HG02870 (cell line): ENCODE results near the gene CHURC1.

Experiments
- ATAC-seq: cut with Tn5 transposase; IDR thresholded peaks from one replicate; pipeline ENCODE4 v1.9.1; 2021; ENCODE audit warnings: mild to moderate bottlenecking, moderate library complexity; ENCODE audit not compliant: unreplicated experiment

CHURC1 gene

DNA sequence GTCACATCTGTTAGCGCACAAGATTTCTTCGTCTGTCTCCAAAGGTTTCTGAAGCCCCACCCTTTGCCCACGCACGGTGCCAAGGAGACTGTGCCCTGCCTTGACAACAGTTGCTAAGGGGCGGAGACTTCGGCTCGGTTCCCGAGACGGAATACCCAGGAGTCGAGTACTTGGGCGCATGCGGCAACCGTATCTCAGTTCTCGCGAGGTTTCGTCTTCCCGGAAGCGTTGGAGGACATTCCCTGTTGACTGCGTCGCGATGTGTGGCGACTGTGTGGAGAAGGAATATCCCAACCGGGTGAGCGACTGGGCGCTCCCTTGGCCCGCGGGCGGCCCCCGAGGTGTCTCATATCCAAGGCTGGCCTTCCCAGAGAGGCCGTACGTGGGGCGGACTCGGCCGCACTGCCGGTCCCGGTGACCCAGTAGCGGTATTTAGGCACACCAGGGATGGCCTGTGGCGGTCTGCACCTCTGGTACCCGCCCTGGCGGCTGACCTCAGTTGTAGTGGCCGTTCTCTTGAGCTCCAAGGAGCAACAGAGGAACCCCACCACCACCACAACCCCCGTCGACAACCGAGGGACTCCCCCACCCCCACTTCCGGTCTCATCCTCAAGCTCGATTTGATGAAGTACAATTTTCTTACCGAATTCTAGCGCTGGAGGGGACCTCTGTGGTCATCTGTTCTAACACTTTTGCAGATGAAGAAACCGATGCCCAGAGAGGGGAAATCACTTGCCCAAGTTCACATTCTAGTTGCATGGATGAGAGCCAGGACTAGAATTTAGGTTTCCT is at the start of gene CHURC1:
Gene CHURC1, plus strand, starts transcription at position 219 of the 792 bp plus-strand sequence. Its CDS starts 41 bp downstream, at position 260.
- ATAC-seq: peak; percentile 95

DNA sequence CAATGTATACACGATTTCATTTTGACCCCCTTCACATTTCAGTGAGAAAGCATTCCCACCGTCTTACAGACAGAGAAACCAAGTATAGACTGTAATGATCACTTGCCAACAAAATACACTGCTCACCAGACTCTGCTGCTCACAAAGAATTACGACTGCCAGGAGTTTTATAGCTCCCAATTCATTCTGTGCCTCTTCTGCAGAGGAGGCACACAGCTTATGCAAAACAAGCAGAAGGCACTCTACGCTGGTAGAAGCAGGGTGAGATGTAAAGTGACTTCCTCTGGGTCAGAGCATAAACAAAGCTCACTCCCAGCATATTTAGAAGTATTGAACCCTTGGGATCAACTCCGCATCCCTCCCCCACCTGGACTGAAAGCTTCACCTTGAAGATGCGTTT is 49.1 kb upstream of the CHURC1 start:
- no peak for ATAC-seq

DNA sequence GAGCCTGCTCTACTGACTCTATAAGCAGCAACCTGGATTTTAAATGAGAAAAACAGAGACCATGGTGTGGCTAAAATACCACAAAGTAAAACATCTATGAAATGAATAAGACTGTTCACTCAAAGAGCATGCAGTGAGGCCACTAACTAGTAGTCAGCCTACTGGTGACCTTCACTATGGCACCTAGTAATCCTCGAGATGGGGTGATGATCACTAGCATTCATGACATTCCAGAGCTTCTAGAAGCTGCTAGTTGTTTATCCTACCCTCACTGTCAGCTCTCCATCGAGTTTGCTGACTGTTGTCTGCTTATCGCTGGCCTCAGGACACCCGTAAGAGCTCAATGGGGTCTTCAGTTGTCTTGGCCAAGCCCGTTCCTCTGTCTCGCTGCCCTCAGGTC is 48.3 kb upstream of the CHURC1 start:
- no peak for ATAC-seq

DNA sequence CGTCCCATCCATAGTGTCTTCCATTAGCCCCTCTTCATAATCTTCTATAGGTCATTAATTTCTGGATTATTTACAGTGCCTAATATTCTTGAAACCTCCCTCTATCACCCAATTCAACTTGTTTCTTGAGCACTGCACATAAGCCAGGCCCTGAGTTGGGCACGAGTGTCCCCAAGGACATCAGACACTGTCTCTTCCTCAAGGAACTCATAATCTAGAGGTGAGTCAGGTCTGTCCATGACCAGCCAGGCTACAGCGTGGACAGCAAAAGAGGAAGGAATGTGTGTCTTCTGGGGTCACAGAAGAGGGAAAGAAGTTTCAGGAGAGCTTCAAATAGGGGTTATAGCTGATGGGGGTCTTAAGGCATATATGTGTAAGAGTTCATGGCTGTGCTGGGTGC is 47.1 kb upstream of the CHURC1 start:
- ATAC-seq: no peak

DNA sequence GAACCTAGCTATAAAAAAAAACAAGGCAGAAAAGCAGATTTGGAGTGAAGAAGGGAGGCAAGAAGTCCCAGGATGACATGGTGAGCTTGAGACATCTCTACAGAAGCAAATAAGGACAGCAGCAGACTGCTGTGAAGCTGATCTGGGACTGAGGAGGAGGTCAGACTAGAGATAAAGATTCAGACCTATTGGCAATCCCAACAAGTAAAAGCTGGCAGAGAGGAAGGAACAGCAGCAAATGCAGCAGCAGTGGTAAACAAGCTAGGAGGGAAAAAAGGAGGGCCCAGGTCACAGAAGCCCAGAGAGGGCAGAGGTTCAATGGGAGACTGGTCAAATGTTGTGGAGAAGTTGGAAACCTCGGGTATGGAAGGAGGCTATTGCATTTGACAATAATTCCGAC is 45.9 kb upstream of the CHURC1 start:
- ATAC-seq: no peak

DNA sequence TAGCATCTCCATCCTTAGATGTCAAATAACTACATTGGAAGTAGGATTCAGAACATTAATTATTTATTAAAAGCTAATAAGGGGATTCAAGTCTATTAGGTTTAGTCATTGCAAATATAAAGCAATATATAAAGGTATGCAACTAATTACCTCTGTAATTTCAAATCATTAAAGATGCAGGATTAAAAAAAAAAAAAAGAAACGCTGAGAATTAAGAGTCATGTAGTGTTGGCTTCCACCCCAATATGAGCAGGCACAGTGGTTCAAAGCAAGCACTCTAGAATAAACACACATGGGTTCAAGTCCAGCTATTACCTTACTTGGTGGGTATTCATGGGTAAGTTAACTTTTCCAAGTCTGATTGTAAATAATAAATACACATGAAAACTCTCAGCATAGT is 45.4 kb upstream of the CHURC1 start:
- ATAC-seq: no peak

DNA sequence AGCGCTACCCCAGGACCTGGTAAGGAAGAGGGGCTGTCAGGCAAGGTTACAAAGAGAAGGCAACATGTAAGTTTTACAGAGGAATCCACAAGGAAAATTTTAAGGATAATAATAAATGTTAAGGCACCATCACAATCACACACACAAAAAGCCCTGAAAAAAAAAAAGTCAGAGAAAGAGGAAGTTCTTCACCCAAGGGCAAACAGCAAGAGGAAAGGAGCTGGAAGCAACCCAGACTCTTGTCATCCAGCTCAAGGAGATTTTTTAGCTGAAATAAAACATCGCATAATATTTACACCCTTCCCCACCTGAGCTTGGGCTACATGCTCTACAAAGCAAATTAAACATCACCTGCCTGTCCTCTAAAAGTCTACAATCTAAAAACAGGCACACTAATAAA is 44.1 kb upstream of the CHURC1 start:
- ATAC-seq: no peak

DNA sequence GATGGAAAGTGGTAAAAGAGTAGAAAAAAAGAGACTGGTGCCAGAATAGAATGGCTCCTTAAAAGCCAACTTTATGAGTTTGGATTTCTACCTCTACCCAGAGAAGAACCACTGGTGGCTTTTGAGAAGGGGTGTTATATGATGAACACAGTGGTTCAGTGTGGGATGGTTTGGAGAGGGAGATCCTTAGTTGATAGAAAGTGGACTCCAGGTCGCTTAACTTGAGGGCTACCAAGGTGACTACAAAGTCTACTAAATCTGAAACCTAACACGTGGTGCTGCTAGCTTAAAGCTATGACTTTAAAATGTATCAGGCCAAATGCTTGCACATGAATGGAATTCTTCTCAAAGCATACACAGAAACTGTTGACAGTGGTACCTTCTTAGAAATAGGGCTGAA is 42.9 kb upstream of the CHURC1 start:
- no peak for ATAC-seq

DNA sequence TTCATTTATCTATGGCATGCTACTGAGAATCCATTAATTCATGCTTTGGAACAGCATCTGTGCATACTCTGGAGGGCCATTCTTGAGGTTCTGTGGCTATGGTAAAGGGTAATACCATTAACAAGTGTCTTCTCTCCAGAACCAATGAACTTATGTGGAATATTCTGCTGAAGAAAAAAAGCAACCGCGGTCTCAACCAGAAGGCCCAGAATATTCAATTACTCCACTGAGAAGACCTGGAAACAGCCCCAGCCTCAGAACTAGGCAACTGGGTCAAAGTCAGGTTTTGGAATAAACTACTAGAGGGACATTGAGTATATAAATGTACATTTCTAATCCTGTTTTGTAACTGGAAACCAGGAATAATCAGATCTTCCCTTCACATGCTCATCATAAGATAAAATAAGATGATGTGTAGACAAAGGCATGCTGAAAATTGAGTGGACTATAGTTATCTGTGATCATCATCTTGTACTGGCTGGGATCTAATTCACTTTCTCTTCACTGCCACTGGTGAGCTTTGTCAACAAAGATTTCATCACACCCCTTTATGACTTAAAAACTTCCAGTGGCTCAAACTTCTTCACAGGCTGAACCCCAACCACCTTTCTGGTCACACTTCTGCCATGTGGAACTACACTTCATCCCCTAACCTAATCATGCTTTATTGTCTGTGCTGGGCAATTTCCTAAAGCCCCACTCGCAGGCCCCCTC is 40.6 kb upstream of the CHURC1 start:
- no peak for ATAC-seq

DNA sequence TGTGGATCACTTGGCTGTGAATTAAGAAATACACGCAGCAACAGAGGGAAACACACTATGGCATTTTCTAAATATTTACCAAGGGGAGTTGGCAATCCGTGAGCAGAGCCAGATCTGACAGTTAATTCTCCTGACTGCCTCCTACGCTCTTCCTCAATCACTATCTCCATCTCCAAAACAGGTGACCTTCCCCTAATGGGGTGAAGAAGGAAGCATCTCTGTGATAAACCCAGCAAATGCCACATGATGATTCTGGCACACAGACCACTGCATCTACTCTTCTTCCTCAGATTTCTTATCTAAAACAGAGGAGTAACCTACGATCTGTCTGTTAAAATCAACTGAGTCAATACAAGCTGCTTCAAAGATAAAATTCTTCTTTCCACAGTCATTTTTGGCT is 38.9 kb upstream of the CHURC1 start:
- no peak for ATAC-seq

DNA sequence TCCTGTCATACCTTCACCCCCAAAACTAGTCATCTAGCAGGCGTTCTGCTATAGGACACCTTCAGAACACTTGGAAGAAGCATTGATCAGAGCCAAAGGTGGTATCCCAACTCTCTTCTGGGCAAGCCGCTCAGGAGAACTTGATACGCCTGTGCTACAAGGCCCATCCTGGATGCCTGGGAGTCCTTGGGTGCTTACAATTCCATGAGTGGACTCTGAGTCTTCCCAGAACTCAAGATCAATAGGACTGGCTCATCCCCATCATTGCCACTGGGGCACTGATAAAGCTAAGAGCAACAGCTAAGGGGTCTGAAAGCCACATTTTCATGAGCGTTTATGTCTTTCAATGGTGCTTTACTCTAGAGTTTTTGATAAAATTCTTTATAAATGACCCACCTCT is 36.4 kb upstream of the CHURC1 start:
- no peak for ATAC-seq

DNA sequence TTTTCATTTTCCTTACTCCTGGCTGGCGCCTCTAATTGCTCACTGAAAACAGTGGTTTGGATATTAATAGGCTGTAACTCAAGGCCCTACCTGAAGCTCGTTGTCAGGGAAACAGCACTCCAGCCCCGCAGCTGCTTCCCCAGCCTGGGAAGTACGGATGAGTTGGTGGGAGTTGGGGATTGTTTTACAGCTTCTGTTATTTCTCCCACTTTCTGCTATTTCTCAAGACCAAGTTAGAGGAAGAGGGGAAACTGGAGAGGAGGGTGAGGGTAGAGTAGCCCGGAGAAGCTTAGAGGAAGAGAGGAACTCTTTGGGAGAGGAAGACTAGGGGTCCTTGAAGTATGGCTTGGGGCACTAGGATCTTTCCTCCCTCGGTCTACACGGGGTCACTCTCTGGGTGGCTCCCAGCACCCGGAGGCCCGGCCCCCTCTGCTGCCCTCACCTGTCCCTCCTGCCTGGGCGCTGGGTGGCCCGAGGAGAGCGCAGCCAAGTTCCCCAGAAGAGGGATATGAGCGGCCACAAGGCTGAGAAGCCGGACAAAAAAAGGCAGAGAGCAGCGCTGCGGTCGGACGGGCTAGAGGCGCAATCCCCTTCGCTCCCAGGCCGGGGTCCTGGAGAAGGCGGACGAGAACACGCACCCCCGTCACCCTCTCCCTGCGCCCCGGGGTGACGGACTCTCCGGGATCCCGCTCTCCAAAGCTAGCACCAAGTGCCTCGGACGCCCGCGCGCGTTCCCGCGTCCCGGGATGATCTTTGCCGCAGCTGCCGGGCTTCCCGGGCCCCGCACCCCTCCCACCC is 35.2 kb upstream of the CHURC1 start:
- no peak for ATAC-seq

DNA sequence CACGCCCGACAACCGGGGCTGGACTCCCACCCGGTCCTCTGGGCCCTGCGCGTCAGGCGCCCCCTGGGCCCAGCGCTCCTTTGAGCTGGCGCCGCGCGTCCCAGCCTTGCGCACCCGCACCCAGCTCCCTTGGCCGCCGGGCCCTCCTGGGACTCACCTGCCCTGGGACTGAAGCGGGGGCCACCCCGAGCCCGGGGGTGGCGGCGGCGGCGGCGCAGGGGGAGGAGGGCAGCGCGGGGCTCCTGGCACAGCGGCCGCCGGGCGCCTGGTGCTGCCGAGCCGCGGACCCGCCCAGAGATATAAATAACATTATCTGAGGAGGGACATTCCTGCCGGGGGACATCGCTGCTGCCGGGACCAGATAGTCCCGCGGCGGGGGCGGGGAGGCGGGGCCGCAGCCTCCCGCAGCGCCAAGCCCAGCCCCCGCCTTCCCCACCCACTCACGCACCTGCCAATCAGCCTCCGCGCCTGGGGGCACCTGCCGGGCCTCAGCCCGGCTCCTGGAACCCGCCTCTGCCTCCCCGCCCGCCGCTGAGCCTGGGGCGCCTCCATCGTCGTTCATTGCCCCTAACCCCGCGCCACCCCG is 34.5 kb upstream of the CHURC1 start, which contains the start of gene SPTB:
Gene SPTB, minus strand, starts transcription at position 273 of the 586 bp plus-strand sequence. CDS start 56,813 bp downstream, outside the sequence.
- ATAC-seq: no peak

DNA sequence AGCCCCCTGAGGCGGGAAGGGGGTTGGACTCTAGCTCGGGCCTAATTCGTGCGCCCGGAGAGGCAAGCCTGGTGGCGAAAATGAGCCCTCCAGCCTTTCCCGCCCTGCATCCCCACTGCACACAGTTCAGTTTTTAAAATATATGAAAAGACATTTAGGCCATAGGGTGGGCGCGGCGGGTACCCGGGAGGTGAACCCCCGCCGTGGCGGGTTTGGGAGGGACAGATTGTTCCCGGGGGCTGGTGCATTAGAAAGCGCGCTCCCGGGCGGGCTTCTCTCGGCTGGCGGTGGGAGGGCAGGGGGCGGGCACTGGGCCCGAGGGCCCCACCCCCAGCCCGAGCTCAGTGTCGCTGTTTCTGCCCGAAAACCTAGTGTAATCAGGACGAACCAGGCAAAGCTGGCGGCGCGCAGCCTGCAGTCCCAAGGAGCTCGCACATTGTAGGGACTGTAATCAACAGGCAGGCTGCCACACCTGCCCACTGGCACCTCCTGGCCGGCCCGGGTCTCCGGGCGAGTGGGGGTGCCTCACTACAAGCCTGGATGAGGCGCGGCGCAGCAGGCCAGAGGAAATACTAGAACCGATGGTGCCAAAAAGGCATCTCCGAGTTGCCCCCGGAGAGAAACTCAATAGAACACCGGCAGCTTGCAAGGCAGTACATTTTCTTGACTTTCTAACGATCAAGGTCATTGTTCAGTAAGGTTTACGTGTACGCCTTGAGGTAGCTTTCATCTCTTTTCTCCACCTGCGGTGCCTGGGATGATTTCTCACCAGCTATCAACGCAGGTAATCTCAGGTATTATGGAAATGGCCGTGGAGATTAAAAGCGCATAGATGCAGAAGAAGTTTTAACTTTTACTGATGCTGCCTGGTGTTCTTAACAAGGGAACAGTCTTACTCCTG is 33.8 kb upstream of the CHURC1 start:
- ATAC-seq: no peak

DNA sequence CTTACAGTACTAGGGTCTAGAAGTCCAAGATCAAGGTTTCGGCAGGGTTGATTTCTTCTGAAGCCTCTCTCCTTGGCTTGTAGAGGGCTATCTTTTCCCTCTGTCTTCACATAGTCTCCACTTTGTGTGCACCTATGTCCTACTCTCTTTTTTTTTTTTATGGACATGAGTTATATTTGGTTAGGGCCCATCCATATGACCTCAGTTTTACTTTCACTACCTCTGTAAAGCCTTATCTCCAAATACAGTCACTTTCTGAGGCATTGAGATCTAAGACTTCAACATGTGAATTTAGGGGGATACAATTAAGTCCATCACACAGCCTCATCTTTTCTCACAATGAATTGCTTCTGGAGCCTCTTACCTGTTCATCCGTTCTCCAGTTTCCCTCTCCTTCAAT is 28.7 kb upstream of the CHURC1 start:
- ATAC-seq: no peak

DNA sequence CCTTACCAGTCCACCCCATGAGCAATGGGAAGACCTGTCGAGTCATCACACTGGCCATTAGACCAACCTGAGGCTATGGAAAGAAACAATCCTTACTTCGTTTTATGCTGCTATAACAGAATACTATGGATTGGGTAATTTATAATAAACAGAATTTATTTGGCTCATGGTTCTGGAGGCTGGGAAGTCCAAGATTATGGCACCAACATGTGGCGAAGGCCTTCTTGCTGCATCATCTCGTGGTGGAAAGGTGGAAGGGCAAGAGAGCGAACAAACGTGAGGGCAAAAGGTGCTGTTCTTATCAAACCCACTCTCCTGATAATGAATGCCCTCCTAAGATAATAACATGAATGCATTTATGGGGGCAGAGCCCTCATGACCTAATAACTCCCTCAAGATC is 24.9 kb upstream of the CHURC1 start:
- no peak for ATAC-seq

DNA sequence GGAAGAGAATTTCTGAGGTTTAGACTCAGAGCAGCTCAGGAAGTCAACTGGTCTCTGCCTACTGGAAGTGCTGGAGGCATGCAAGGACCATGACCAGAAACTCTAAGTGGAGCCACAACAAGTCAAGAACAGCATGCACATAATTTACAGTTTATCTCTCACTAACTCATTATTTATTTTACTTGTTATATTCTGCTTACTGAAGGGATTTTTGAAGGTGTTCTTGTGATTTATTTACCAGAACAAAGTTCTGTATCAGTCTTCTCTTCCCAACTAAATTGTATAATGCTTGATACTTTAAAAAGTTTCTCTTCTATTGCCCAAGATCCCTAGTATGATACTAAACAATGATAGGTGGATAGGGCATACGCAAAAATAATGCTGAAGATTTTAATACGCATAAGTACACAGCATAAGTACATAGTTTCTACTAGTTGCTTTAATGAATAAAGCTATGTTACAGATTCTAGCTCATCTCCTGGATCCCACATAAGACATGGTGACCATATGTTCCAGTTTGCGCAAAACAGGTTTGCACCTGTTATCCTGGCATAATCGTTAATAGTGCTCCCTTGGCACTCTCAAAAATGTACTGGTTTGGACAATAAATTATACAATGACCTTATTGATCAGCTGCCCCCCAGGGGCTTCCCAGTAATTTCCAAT is 22.9 kb upstream of the CHURC1 start:
- no peak for ATAC-seq

DNA sequence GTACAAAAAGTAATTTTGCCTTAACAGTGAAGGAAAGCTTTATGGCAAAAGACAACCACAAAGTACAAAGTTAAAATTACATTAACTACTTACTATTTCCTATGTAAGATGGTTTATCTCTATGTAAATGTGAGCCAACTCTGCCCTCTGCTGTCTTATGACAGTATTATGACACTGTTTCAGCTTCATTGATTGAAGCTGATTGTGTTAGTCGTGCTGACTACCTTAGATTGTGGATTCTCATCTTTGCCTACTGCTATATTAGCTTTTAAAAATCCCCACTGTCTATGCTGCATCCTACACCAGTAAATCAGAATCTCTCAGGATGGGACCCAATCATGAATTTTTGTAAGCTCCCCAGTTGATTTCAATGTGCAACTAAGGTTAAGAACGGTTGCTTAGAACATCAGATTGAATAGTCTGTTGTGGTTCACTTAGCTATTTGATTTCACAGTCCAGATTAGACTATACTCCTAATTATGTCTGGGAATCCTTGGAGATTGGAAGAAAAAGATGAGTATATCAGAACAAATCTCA is 22.3 kb upstream of the CHURC1 start:
- ATAC-seq: no peak

DNA sequence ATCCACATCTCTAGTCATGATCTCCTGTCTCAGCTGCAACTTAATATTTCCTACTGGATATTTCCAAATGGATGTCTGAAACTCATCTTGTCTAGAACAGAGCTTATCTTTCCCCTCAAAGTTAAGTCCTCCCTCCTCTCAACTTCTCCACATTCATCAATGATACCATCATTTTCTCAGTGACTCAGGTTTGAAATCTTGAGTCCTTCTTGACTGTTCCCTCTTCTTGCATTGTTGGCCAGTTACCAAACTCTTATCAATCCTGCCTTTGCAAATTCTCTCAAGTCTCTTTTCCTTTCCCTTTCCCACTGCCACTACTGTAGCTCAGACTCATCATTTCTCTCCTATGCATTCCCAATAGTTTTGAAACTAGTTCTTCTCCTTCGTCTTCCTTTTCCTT is 14.3 kb upstream of the CHURC1 start:
- ATAC-seq: no peak
